Upper lobe of left lung (tissue), 4 donors: ENCODE data around the gene PIGC.

Experiments
- EP300 ChIP-seq, 4 donors: sonication (generic); formaldehyde crosslinking; IDR thresholded peaks; one replicate each; pipeline ENCODE4 v1.5.1; 2017; ENCODE audit warnings: antibody characterized with exemption in 4 of 4, control low read depth in 2 of 4
- POLR2A ChIP-seq, 4 donors: fragments of 450-650 bp; IDR thresholded peaks; one replicate each; pipeline ENCODE4 v1.5.1; 2016 to 2017; ENCODE audit warnings: antibody characterized with exemption in 4 of 4, mild to moderate bottlenecking in 2 of 4
- TF ChIP-seq, protein P1 (sequence below), 6 experiments: fragments of 450-650 bp in 4 of 6; fragments of 200-600 bp in 2 of 6; sonication (generic) in 2 of 6; IDR thresholded peaks; one replicate each; pipeline ENCODE4 v1.5.1; 2016 to 2019; ENCODE audit warnings: antibody characterized with exemption in 6 of 6

DNA sequence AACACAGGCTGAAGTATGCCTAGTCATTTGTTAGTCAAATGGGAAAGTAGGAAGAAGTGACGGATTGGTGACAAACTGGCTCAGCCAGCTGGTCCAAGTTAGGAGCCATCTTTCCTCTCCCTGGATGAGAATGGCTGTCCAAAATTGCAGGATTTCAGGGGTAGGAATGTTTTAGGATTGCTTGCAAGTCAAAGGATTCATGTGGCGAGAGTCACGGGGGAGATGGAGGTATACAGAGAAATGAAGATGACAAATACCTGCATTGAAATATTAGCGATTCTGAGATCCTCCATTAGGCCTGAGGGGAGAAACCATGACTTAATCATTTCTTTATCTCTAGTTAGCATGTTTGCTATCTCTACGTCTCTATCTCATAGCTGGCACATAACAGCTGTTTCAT, 41.8 kb upstream of the PIGC start:
- TF ChIP-seq, protein P1, sequence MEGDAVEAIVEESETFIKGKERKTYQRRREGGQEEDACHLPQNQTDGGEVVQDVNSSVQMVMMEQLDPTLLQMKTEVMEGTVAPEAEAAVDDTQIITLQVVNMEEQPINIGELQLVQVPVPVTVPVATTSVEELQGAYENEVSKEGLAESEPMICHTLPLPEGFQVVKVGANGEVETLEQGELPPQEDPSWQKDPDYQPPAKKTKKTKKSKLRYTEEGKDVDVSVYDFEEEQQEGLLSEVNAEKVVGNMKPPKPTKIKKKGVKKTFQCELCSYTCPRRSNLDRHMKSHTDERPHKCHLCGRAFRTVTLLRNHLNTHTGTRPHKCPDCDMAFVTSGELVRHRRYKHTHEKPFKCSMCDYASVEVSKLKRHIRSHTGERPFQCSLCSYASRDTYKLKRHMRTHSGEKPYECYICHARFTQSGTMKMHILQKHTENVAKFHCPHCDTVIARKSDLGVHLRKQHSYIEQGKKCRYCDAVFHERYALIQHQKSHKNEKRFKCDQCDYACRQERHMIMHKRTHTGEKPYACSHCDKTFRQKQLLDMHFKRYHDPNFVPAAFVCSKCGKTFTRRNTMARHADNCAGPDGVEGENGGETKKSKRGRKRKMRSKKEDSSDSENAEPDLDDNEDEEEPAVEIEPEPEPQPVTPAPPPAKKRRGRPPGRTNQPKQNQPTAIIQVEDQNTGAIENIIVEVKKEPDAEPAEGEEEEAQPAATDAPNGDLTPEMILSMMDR (IDR thresholded peaks at IDR 0.05), result no peak
- no peak for TF ChIP-seq POLR2A (IDR thresholded peaks at IDR 0.05)
- no peak for TF ChIP-seq EP300 (IDR thresholded peaks at IDR 0.05)
